ENCODE results near the gene MMP8. TPM values are rescaled to one million over a fixed set of nuclear protein-coding genes. Genes with fewer than 3 reads are reported as not detected.

MMP8 gene
- total and polyA plus RNA-seq, 10 of the 15 experiments (the other 5 are each of a cell fraction or from before 2014, with no cell fraction given) = 0.01 TPM; not detected in 9

DNA sequence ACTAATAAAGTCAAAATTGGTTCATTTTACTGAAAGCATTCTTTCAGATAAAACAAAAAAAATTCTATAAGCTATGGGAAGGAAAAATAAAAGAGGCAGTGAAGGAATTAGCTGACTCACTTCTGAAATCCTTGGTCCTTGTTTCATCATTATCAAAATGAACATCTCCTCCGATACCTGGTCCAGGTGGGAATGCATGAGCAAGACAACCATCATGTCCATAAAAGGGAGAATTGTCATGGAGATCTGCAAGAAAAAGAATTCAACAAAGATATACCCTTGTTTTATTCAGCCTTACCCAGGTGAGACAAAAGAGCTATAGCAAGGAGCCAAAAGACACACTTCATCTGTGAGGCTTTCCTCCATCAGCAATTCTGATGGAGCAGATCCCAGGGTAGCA lies 28.5 kb upstream of the MMP8 start:
- no peaks in the 10 kb centered on the region for H3K4me1 ChIP-seq (ENCODE audit: control insufficient read depth, insufficient read depth, low read length)
- H2AFZ ChIP-seq (ENCODE audit: control insufficient read depth, low read depth, low read length) = no peak overlapping the region
- intact Hi-C loops (cut with micrococcal nuclease; ENCODE audit: unreplicated experiment) (no loop called here), in situ Hi-C loops (cut with MboI) (no loop called here)
- no peaks in the 10 kb centered on the region for H3K36me3 ChIP-seq (ENCODE audit: control insufficient read depth in 2 of 2, insufficient read depth in 2 of 2, low read length in 1 of 2)
- no peak for ATAC-seq
- no peak overlapping the region for H3K4me2 ChIP-seq (ENCODE audit: control insufficient read depth, insufficient read depth)
- DNase-seq (ENCODE audit: low read depth, low spot score) = no peak
- no peaks in the 10 kb centered on the region for H3K9me3 ChIP-seq (replicated peaks; ENCODE audit: control insufficient read depth, insufficient read depth, low read length)
- H3K4me3 ChIP-seq = no peak overlapping the region
- RAD21 ChIA-PET (ENCODE audit: unreplicated experiment) = no interaction called here
- SMC1A ChIA-PET (ENCODE audit: uncharacterized antibody, unreplicated experiment) = interaction anchor here (0.8 kb wide), 1 partner anchor 9 kb away, joined by 3 read pairs; no protein-coding TSS in a partner anchor
- no peak for FAIRE-seq
- TF ChIP-seq ZNF24 (IDR thresholded peaks at IDR 0.05) (no peak), SIX5 (IDR thresholded peaks at IDR 0.05; ENCODE audit: low read depth, low read length, severe bottlenecking) (no peak), POLR2AphosphoS5 (IDR thresholded peaks at IDR 0.05; ENCODE audit: low read length) (no peak)
- TF ChIP-seq, protein P1, sequence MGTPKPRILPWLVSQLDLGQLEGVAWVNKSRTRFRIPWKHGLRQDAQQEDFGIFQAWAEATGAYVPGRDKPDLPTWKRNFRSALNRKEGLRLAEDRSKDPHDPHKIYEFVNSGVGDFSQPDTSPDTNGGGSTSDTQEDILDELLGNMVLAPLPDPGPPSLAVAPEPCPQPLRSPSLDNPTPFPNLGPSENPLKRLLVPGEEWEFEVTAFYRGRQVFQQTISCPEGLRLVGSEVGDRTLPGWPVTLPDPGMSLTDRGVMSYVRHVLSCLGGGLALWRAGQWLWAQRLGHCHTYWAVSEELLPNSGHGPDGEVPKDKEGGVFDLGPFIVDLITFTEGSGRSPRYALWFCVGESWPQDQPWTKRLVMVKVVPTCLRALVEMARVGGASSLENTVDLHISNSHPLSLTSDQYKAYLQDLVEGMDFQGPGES (IDR thresholded peaks at IDR 0.05) = no peak
- H4K20me1 ChIP-seq (ENCODE audit: control insufficient read depth, insufficient read depth) = no peaks in the 10 kb centered on the region
- 88% methylated on average over 1 of the region's 1 CpG for WGBS (ENCODE audit: insufficient coverage, insufficient replicate concordance, low lambda C conversion rate, missing lambda C conversion rate)
- no peaks in the 10 kb centered on the region; a peak in 1 of 4 replicates for H3K27me3 ChIP-seq (replicated peaks in 1 of 2; ENCODE audit: control insufficient read depth in 2 of 2, insufficient read depth in 2 of 2, low read length in 1 of 2)
- POLR2A ChIA-PET = no interaction called here
- no peak overlapping the region for H3K9ac ChIP-seq (ENCODE audit: control insufficient read depth, insufficient read depth, low read length)
- BruUV-seq (replicated peaks) = no TSS peak
- no peaks in the 10 kb centered on the region for H3K79me2 ChIP-seq (ENCODE audit: control insufficient read depth, insufficient read depth, low read length)
- H3K27ac ChIP-seq (ENCODE audit: control insufficient read depth, insufficient read depth) = no peak overlapping the region
- CTCF ChIA-PET = interaction anchor here (1.2 kb wide), 1 partner anchor 16 kb away, joined by 3 read pairs; no protein-coding TSS in a partner anchor

DNA sequence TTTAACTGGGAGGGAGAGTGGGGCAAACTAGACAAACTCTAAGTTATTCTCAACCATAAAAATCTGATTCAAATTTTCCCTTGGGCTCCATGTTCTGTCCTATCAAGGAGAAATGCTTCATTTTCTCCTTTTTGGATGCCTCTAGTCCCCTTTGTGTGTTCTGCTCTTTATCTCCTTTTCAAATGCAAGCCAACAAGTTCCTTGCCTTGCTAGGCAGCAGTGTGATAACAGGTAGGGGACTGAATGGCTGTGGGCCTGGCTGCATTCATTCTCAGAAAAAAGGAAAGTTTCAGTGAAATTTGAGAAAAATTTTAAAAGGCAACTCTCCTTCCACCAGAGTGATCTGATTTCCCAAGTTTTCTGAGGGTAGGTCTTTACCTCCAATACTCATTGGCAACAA lies 26.9 kb upstream of the MMP8 start:
- H3K4me2 ChIP-seq (ENCODE audit: control insufficient read depth, insufficient read depth) = no peak overlapping the region
- BruUV-seq (replicated peaks) = no TSS peak
- DNase-seq (ENCODE audit: low read depth, low spot score) = no peak
- no peaks in the 10 kb centered on the region for H3K4me1 ChIP-seq (ENCODE audit: control insufficient read depth, insufficient read depth, low read length)
- no peak overlapping the region for H3K9ac ChIP-seq (ENCODE audit: control insufficient read depth, insufficient read depth, low read length)
- no peak for FAIRE-seq
- H4K20me1 ChIP-seq (ENCODE audit: control insufficient read depth, insufficient read depth) = no peaks in the 10 kb centered on the region
- no peaks in the 10 kb centered on the region for H3K36me3 ChIP-seq (ENCODE audit: control insufficient read depth in 2 of 2, insufficient read depth in 2 of 2, low read length in 1 of 2)
- SMC1A ChIA-PET (ENCODE audit: uncharacterized antibody, unreplicated experiment) = no interaction called here
- POLR2A ChIA-PET = no interaction called here
- CTCF ChIA-PET = no interaction called here
- intact Hi-C loops (cut with micrococcal nuclease; ENCODE audit: unreplicated experiment) = no loop called here
- no peaks in the 10 kb centered on the region for H3K9me3 ChIP-seq (replicated peaks; ENCODE audit: control insufficient read depth, insufficient read depth, low read length)
- RAD21 ChIA-PET (ENCODE audit: unreplicated experiment) = no interaction called here
- H3K27ac ChIP-seq (ENCODE audit: control insufficient read depth, insufficient read depth) = no peak overlapping the region
- no peak overlapping the region for H3K4me3 ChIP-seq
- no peaks in the 10 kb centered on the region for H3K79me2 ChIP-seq (ENCODE audit: control insufficient read depth, insufficient read depth, low read length)
- ATAC-seq = no peak
- in situ Hi-C loops (cut with MboI) = no loop called here
- H2AFZ ChIP-seq (ENCODE audit: control insufficient read depth, low read depth, low read length) = no peak overlapping the region
- H3K27me3 ChIP-seq (replicated peaks in 1 of 2; ENCODE audit: control insufficient read depth in 2 of 2, insufficient read depth in 2 of 2, low read length in 1 of 2) = no peaks in the 10 kb centered on the region; a peak in 1 of 4 replicates
- no peak for TF ChIP-seq POU2F2 (IDR thresholded peaks at IDR 0.05; ENCODE audit: borderline replicate concordance, low read depth, low read length)
- TF ChIP-seq HDAC6 (IDR thresholded peaks at IDR 0.05; ENCODE audit: unreplicated experiment) = no peak
- TF ChIP-seq LARP7 (IDR thresholded peaks at IDR 0.05) = no peak
- no peak for TF ChIP-seq EZH2 (IDR thresholded peaks at IDR 0.05; ENCODE audit: borderline replicate concordance, control insufficient read depth, low read depth, low read length)
- TF ChIP-seq, protein P2, sequence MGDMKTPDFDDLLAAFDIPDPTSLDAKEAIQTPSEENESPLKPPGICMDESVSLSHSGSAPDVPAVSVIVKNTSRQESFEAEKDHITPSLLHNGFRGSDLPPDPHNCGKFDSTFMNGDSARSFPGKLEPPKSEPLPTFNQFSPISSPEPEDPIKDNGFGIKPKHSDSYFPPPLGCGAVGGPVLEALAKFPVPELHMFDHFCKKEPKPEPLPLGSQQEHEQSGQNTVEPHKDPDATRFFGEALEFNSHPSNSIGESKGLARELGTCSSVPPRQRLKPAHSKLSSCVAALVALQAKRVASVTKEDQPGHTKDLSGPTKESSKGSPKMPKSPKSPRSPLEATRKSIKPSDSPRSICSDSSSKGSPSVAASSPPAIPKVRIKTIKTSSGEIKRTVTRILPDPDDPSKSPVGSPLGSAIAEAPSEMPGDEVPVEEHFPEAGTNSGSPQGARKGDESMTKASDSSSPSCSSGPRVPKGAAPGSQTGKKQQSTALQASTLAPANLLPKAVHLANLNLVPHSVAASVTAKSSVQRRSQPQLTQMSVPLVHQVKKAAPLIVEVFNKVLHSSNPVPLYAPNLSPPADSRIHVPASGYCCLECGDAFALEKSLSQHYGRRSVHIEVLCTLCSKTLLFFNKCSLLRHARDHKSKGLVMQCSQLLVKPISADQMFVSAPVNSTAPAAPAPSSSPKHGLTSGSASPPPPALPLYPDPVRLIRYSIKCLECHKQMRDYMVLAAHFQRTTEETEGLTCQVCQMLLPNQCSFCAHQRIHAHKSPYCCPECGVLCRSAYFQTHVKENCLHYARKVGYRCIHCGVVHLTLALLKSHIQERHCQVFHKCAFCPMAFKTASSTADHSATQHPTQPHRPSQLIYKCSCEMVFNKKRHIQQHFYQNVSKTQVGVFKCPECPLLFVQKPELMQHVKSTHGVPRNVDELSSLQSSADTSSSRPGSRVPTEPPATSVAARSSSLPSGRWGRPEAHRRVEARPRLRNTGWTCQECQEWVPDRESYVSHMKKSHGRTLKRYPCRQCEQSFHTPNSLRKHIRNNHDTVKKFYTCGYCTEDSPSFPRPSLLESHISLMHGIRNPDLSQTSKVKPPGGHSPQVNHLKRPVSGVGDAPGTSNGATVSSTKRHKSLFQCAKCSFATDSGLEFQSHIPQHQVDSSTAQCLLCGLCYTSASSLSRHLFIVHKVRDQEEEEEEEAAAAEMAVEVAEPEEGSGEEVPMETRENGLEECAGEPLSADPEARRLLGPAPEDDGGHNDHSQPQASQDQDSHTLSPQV (IDR thresholded peaks at IDR 0.05) = no peak

All from GM12878 (cell line).